Measurements from ENCODE around the gene CCDC34. TPM values are rescaled to one million over a fixed set of nuclear protein-coding genes. Genes with fewer than 3 reads are reported as not detected.

Gene CCDC34
- total RNA-seq, 4 donors from 2014 or later = 1.8 to 4.7 (median 3.0) TPM

DNA sequence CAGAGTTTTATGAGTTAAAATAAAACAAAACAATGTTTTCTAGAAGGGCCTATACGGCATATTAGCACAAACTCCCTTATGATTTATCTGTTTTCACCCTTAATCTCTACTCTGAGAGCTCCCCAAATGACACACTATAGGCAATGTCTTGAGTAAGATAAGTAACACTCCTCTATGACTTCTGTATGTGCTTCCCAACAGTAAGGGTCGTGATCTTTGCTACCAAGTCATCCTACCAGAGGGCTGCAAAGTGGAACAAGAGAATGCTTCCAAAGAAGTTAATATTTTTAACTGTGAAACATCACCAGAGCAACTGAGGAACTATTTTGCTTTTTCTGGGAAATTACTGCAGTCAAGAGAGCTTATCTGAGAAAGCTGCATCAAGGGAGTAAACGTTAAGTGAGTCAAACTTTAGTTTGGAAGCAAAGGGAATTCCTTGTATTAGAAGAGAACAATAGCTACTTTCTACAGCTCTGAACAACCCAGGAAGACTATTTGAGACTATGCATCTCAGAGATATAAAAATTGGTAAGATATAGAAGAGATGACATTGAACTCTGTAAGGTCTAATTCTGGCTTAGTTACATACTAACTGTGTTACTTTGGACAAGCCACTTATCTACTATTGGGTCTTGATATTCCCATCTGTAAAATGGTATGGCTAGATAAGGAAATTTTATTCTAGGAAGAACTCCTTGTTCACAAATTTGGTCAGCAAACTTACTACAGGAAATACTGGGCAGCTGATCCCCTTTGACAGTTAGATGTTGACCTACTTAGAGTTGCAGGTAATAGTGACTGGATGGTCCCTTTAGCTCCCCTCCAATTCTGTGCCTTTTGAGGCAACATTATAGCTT is 43.7 kb upstream of the CCDC34 start:
- TF ChIP-seq, protein P1, sequence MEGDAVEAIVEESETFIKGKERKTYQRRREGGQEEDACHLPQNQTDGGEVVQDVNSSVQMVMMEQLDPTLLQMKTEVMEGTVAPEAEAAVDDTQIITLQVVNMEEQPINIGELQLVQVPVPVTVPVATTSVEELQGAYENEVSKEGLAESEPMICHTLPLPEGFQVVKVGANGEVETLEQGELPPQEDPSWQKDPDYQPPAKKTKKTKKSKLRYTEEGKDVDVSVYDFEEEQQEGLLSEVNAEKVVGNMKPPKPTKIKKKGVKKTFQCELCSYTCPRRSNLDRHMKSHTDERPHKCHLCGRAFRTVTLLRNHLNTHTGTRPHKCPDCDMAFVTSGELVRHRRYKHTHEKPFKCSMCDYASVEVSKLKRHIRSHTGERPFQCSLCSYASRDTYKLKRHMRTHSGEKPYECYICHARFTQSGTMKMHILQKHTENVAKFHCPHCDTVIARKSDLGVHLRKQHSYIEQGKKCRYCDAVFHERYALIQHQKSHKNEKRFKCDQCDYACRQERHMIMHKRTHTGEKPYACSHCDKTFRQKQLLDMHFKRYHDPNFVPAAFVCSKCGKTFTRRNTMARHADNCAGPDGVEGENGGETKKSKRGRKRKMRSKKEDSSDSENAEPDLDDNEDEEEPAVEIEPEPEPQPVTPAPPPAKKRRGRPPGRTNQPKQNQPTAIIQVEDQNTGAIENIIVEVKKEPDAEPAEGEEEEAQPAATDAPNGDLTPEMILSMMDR (IDR thresholded peaks at IDR 0.05; ENCODE audit: low read depth) = no peak

DNA sequence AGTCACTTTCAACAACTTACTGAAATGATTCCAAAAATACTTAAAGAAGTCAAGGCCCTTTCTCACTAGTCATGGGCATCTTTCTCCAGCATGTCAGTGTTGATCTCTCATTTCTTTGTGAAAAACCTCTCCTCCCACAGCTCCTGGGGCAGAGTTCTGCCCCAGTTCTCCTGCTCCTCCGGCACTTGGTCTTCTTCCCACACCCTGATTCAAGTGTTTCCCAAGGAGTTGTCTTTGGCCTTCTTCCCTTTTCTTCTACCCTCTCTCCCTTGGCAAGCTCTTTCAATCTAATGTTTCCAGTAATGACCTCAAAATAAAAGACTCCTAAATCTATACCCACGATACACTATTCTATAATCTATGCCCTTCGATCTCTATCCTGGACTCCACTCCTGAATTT is 42.1 kb upstream of the CCDC34 start:
- TF ChIP-seq, protein P1 (IDR thresholded peaks at IDR 0.05; ENCODE audit: low read depth) = no peak

DNA sequence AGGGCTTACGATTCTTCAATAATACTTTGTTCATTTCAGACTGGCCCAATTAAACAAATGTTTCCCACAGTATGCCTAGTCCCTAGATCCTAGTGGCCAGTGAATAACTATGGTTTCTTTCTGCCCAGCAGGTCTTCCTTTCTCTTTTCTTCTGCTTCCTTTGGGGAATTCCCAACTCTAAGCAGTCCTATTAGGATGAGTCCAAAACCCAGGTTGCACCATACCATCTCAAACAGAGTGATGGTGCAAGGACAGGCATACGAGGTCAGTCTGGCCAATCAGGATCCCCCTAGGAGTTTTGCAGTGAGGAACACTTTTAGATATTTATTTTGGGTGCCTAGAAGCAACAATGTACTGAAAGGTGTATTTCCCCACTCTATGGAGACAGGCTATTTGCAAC is 41.4 kb upstream of the CCDC34 start:
- TF ChIP-seq, protein P1 (IDR thresholded peaks at IDR 0.05; ENCODE audit: low read depth) = no peak

DNA sequence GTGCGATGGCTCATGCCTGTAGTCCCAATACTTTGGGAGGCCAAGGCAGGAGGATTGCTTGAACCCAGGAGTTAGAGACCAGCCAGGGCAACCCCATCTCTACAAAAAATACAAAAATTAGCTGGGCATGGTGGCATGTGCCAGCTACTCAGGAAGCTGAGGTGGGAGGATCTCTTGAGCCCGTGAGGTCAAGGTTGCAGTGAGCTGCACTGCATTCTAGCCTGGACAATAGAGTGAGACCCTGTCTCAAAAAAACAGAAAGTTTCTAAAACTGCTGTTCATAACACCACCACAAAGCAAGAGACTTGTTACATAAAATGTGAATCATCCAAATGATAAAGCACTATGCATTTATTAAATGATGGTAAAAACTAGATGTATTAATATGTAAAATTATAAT is 40.2 kb upstream of the CCDC34 start:
- TF ChIP-seq, protein P1 (IDR thresholded peaks at IDR 0.05; ENCODE audit: low read depth) = no peak

DNA sequence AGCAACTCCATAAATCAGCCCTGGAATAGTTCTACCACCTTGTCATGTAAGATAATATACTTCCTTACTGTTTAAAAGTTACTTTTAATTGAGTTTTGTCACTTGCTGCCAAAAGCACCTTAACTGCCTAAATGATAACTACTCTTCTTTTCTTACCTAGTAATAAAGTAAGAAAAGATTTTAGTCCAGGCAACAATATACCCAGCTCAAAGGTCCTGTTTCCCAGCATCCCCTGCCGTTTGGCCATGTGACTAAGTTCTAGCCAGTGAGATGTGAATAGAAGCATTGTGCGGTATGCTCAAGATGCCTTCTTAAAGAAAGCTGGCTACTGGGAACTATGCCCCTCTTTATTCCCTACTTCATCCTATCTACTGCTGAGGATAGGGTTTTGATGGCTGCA is 39.4 kb upstream of the CCDC34 start:
- TF ChIP-seq, protein P1 (IDR thresholded peaks at IDR 0.05; ENCODE audit: low read depth) = no peak

DNA sequence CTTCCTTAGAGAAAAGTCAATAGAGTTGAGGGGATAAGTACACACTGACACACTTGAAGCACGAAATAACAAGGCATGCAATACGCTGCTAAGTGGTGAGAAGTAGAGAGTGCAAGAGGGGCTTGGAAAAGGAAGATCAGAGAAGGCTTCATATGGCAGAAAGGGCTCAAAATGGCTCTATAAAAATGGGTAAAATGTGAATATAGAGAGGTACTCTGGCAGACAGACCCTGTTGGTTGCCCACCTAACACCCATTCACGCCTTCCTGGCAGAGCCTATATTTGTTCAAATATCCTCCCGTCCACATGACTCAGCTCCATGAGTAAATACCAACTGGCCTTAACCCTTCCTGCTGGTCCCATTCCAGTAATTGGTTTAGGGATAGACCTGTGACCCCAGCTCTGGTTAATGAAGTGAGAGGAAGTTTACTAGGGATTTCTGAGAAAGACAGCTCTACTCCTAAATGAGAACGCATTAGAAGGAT is 38.9 kb upstream of the CCDC34 start:
- TF ChIP-seq, protein P1 (IDR thresholded peaks at IDR 0.05; ENCODE audit: low read depth) = no peak

DNA sequence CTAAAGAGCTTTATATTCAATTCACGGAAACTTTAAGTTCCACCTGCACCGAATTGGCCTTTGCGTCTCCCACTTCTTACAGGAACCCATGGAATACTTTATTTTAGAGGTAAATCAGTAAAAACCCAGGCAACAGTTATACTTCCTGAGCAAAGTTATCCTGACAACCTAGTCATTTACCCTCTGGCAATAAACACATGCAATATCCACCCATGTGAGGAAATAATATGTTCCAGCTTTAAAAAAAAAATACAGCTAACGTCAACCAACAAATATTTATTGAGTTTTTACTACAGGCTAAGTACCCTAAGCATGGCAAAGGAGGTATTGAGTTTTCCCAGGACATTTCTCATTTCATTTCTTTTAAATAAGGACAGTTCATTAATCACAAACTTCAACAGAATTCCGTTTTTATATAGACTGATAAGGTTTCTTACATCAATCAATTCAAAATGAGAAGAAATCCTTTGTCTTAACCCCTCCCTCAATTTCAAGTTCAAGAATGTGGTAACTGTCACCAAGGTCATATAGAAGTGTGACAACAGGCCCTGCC is 38.3 kb upstream of the CCDC34 start:
- TF ChIP-seq, protein P1 (IDR thresholded peaks at IDR 0.05; ENCODE audit: low read depth) = no peak

Data from subcutaneous adipose tissue (tissue), 4 donors.